DMS53 treated with DMSO at 0.1 percent for 48 hours (cell line): ENCODE results near the gene FAM13A.
A peak's percentile ranks its signal among the peaks of the same experiment; 100 is the strongest.
"Not testable (repeated sequence)": the region's sequence is repeated elsewhere in the genome, so short reads cannot be mapped to it uniquely, and the experiment has no call there.

Experiments used
- DNase-seq: peaks from one replicate; lab custom pipeline; 2025; ENCODE audit not compliant: unreplicated experiment; lab: John Stamatoyannopoulos, UW

Gene FAM13A

GRCh38 chr4:89044147-89044900, 12.7 kb downstream of the FAM13A start:
- DNase-seq, result no peak

GRCh38 chr4:89042055-89042454, 14.9 kb downstream of the FAM13A start:
- no peak for DNase-seq

GRCh38 chr4:89039730-89040338, 17.2 kb downstream of the FAM13A start:
- no peak for DNase-seq

GRCh38 chr4:89036535-89036934, 20.4 kb downstream of the FAM13A start:
- DNase-seq, result no peak

GRCh38 chr4:89031272-89031671, 25.7 kb downstream of the FAM13A start:
- no peak for DNase-seq

- DNase-seq, result no peak
Measured at GRCh38 chr4:89029591-89029990, 27.4 kb downstream of the FAM13A start.

GRCh38 chr4:89026542-89026941, 30.4 kb downstream of the FAM13A start:
- DNase-seq, result no peak

- peak; percentile 76 for DNase-seq
Measured at GRCh38 chr4:89024051-89024675, 32.8 kb downstream of the FAM13A start.

GRCh38 chr4:89023140-89023539, 33.8 kb downstream of the FAM13A start:
- peak; percentile 27 for DNase-seq

GRCh38 chr4:89022426-89023128, 34.4 kb downstream of the FAM13A start:
- DNase-seq, result no peak

GRCh38 chr4:89021684-89022083, 35.3 kb downstream of the FAM13A start:
- no peak for DNase-seq

- no peak for DNase-seq
Measured at GRCh38 chr4:89021062-89021461, 35.9 kb downstream of the FAM13A start.

GRCh38 chr4:89014897-89015296, 42.1 kb downstream of the FAM13A start:
- not testable (repeated sequence) for DNase-seq

- no peak for DNase-seq
Measured at GRCh38 chr4:89009761-89010369, 47.1 kb downstream of the FAM13A start.

GRCh38 chr4:89009115-89009514, 47.9 kb downstream of the FAM13A start:
- DNase-seq, result no peak

- no peak for DNase-seq
Measured at GRCh38 chr4:89008166-89008565, 48.8 kb downstream of the FAM13A start.

GRCh38 chr4:89007338-89007939, 49.5 kb downstream of the FAM13A start:
- DNase-seq, result no peak

GRCh38 chr4:89006307-89006706, 50.7 kb downstream of the FAM13A start:
- no peak for DNase-seq

- DNase-seq, result not testable (repeated sequence)
Measured at GRCh38 chr4:89005066-89005465, 51.9 kb downstream of the FAM13A start.

- peak; percentile 76 for DNase-seq
Measured at GRCh38 chr4:89001647-89002445, 55.1 kb downstream of the FAM13A start.
